Endothelial cell of umbilical vein (primary cell): Measurements from ENCODE around the gene DIP2C. TPM values are rescaled to one million over a fixed set of nuclear protein-coding genes. Genes with fewer than 3 reads are reported as not detected.

ENCODE experiments used
- BruUV-seq: library from RNA; stranded (reverse); fragments of 400-500 nt; replicated peaks from 2 replicates; lab custom pipeline; 2021; lab: Mats Ljungman, UMichigan
- CTCF ChIA-PET: fragments of 300-600, 350-600 bp; sonication (Branson Sonifier 250); formaldehyde crosslinking; loops from one replicate; lab custom pipeline; 2021; ENCODE audit warnings: antibody characterized with exemption, inconsistent platforms; lab: Charles Lee
- POLR2A ChIA-PET: fragments of 300-600, 350-600 bp; sonication (Branson Sonifier 250); formaldehyde crosslinking; loops from one replicate; lab custom pipeline; 2021; ENCODE audit warnings: antibody characterized with exemption, inconsistent platforms; lab: Charles Lee
- DNase-seq: peaks from one replicate; pipeline ENCODE4 v3.0.0-alpha.2; 2011; ENCODE audit warnings: low read depth, low spot score
- FAIRE-seq: peaks from 2 replicates; lab custom pipeline; 2011; peaks lifted over from hg19 to GRCh38; lab: Jason Lieb, UNC
- H2AFZ ChIP-seq: 2 replicates; pipeline ENCODE4 v1.6.0; 2012; ENCODE audit warnings: low read depth, low read length, control low read depth, inconsistent platforms
- H3K27ac ChIP-seq: 2 replicates; pipeline ENCODE4 v1.5.1; 2011; ENCODE audit warnings: low read depth, mild to moderate bottlenecking, control low read depth, low read length, moderate library complexity; ENCODE audit not compliant: insufficient read depth
- H3K27me3 ChIP-seq, 2 experiments: 2 replicates each; pipeline versions ENCODE4 v1.6.0 to v1.6.1; 2011; ENCODE audit warnings: low read length in 2 of 2, mixed read lengths in 1 of 2; ENCODE audit not compliant: control insufficient read depth in 2 of 2, insufficient read depth in 2 of 2
- H3K36me3 ChIP-seq, 2 experiments: 2 replicates in 1 of 2; 3 replicates in 1 of 2; pipeline ENCODE4 v1.5.1; 2011; ENCODE audit warnings: low read length in 2 of 2, mild to moderate bottlenecking in 1 of 2, moderate library complexity in 1 of 2; ENCODE audit not compliant: control insufficient read depth in 2 of 2, insufficient read depth in 2 of 2; ENCODE audit errors: extremely low read depth in 1 of 2
- H3K4me1 ChIP-seq: 3 replicates; pipeline ENCODE4 v1.5.1; 2011; ENCODE audit warnings: mild to moderate bottlenecking, low read length; ENCODE audit not compliant: control insufficient read depth, insufficient read depth; ENCODE audit errors: extremely low read depth
- H3K4me2 ChIP-seq: 2 replicates; pipeline ENCODE4 v1.6.1; 2011; ENCODE audit warnings: low read length, control low read depth, mixed read lengths; ENCODE audit not compliant: insufficient read depth
- H3K4me3 ChIP-seq, 3 experiments: fragments of 200-600 bp in 1 of 3; sonication (generic), shearing (Covaris generic) in 1 of 3; replicated peaks in 1 of 3; 2 replicates each; pipeline ENCODE4 v1.5.1; 2011 to 2016; ENCODE audit warnings: control low read depth in 3 of 3, low read length in 3 of 3, mild to moderate bottlenecking in 2 of 3, inconsistent platforms in 1 of 3, low read depth in 1 of 3, moderate library complexity in 1 of 3; ENCODE audit not compliant: insufficient read depth in 1 of 3
- H3K79me2 ChIP-seq: 2 replicates; pipeline ENCODE4 v1.6.0; 2012; ENCODE audit warnings: low read length, inconsistent platforms; ENCODE audit not compliant: control insufficient read depth, insufficient read depth
- H3K9ac ChIP-seq: replicated peaks from 2 replicates; pipeline ENCODE3; 2011; ENCODE audit warnings: low read length, control low read depth; ENCODE audit not compliant: insufficient read depth; ENCODE audit errors: extremely low read depth
- H3K9me1 ChIP-seq: replicated peaks from 3 replicates; pipeline ENCODE4 v1.6.0; 2011; ENCODE audit warnings: mild to moderate bottlenecking, low read length; ENCODE audit not compliant: control insufficient read depth, insufficient read depth; ENCODE audit errors: extremely low read depth
- H3K9me3 ChIP-seq: replicated peaks from 2 replicates; pipeline ENCODE4 v1.5.1; 2012; ENCODE audit warnings: low read length, inconsistent platforms; ENCODE audit not compliant: control insufficient read depth, insufficient read depth
- H4K20me1 ChIP-seq: replicated peaks from 2 replicates; pipeline ENCODE3; 2011; ENCODE audit warnings: mild to moderate bottlenecking, low read length; ENCODE audit not compliant: control insufficient read depth, insufficient read depth; ENCODE audit errors: extremely low read depth
- CTCF ChIP-seq, 2 donors: IDR thresholded peaks; 1 replicate in 1 of 2; 2 replicates in 1 of 2; pipeline ENCODE4 v1.5.1; 2011; ENCODE audit warnings: low read length in 2 of 2, mild to moderate bottlenecking in 2 of 2, moderate library complexity in 2 of 2, control low read depth in 1 of 2, inconsistent platforms in 1 of 2, low read depth in 1 of 2; ENCODE audit not compliant: insufficient read depth in 1 of 2; ENCODE audit errors: extremely low read depth in 1 of 2
- EZH2 ChIP-seq: IDR thresholded peaks from 2 replicates; pipeline ENCODE4 v1.6.1; 2012; ENCODE audit warnings: borderline replicate concordance, low read depth, mild to moderate bottlenecking, moderate library complexity, low read length, inconsistent platforms; ENCODE audit not compliant: severe bottlenecking
- FOS ChIP-seq: IDR thresholded peaks from 2 replicates; pipeline ENCODE4 v1.6.1; 2011; ENCODE audit warnings: mild to moderate bottlenecking, low read length, moderate library complexity, borderline replicate concordance; ENCODE audit not compliant: insufficient read depth
- GATA2 ChIP-seq: IDR thresholded peaks from 2 replicates; pipeline ENCODE4 v1.7.0; 2011; ENCODE audit warnings: low read depth, mild to moderate bottlenecking, moderate library complexity, mixed read lengths, low read length; ENCODE audit not compliant: insufficient read length, insufficient read depth
- JUN ChIP-seq: IDR thresholded peaks from 2 replicates; pipeline ENCODE4 v1.6.1; 2011; ENCODE audit warnings: borderline replicate concordance, low read depth; ENCODE audit not compliant: insufficient read length, insufficient read depth
- MAX ChIP-seq: IDR thresholded peaks from 2 replicates; pipeline ENCODE4 v1.6.1; 2011; ENCODE audit not compliant: insufficient read depth, insufficient read length
- MYC ChIP-seq: IDR thresholded peaks from one replicate; pipeline ENCODE4 v1.6.1; 2011; ENCODE audit warnings: mild to moderate bottlenecking, low read depth, low read length
- POLR2A ChIP-seq: IDR thresholded peaks from 2 replicates; pipeline ENCODE4 v1.6.1; 2012; ENCODE audit warnings: low read depth, mild to moderate bottlenecking, control low read depth, low read length
- POLR2AphosphoS5 ChIP-seq: IDR thresholded peaks from 2 replicates; pipeline ENCODE4 v1.6.1; 2012; ENCODE audit warnings: low read depth, mild to moderate bottlenecking, control low read depth, low read length, moderate library complexity; ENCODE audit not compliant: insufficient read depth
- dilution Hi-C: fragments of 300-500 bp; cut with MboI; formaldehyde crosslinking; loops from one replicate; pipeline ENCODE4 v1.15.0; 2019; ENCODE audit warnings: low sequenced_read_pairs; ENCODE audit not compliant: extremely low pct_ligation_motif_present
- intact Hi-C: fragments of 100-400 bp; cut with micrococcal nuclease; formaldehyde crosslinking; loops from one replicate; pipeline ENCODE4 v1.10.0; 2022
- polyA plus RNA-seq, 4 experiments: library from polyadenylated mRNA; depleted of rRNA in 3 of 4; stranded (reverse) in 3 of 4; unstranded in 1 of 4; fragments of >200 nt; gene quantifications; 2 replicates each; pipeline versions ENCODE4 v1.2.1 to v1.2.3, GENCODE V29; 2011 to 2012; ENCODE audit warnings: missing spikeins in 1 of 4
- total RNA-seq: library from RNA; stranded (reverse); gene quantifications from 2 replicates; pipeline ENCODE4 v1.2.3, GENCODE V29; 2021

The DIP2C gene
- total and polyA plus RNA-seq, 2 donors (not counting 3 experiments of a cell fraction or from before 2014, with no cell fraction given): 3.6 to 10.7 TPM

- no peak overlapping the region for H2AFZ ChIP-seq
- no peak overlapping the region for H3K4me2 ChIP-seq
- no peaks in the 10 kb centered on the region for H3K27me3 ChIP-seq
- no TSS peak for BruUV-seq
- no peaks in the 10 kb centered on the region for H3K4me1 ChIP-seq
- no peaks in the 10 kb centered on the region for H3K79me2 ChIP-seq
- H3K9ac ChIP-seq: no peak overlapping the region
- no peaks in the 10 kb centered on the region for H3K36me3 ChIP-seq
- H4K20me1 ChIP-seq: no peaks in the 10 kb centered on the region
- ChIA-PET POLR2A (no interaction called here), CTCF (no interaction called here)
- dilution Hi-C loops: no loop called here
- intact Hi-C loops: no loop called here
- H3K4me3 ChIP-seq: no peak overlapping the region
- no peak overlapping the region for H3K27ac ChIP-seq
- no peak for DNase-seq
- H3K9me1 ChIP-seq: no peaks in the 10 kb centered on the region
- no peaks in the 10 kb centered on the region for H3K9me3 ChIP-seq
- TF ChIP-seq FOS (no peak), JUN (no peak), MYC (no peak), MAX (no peak), POLR2A (no peak), CTCF (IDR thresholded peaks at IDR 0.05; ENCODE audit: extremely low read depth in 1 of 2, insufficient read depth in 1 of 2, low read depth in 1 of 2, low read length in 2 of 2) (no peak), EZH2 (no peak), POLR2AphosphoS5 (no peak), GATA2 (no peak)
- FAIRE-seq: no peak
These were observed 150.6 kb downstream of the DIP2C start for GRCh38 chr10:538895-539294.
